HepG2 (cell line): ENCODE results near the gene DNAJC5. TPM values are rescaled to one million over a fixed set of nuclear protein-coding genes. Genes with fewer than 3 reads are reported as not detected.

ENCODE experiments used
- AHDC1 ChIP-seq: sonication (generic); formaldehyde crosslinking; IDR thresholded peaks from 2 replicates; pipeline ENCODE4 v1.5.1; 2020; ENCODE audit warnings: mild to moderate bottlenecking, missing genetic modification reagents, borderline replicate concordance
- ASH2L ChIP-seq: fragments of 300-600, 200-600 bp; sonication (generic); IDR thresholded peaks from 2 replicates; pipeline ENCODE4 v1.7.0; 2017; ENCODE audit warnings: low read depth, mild to moderate bottlenecking, moderate library complexity, mixed read lengths, low read length; ENCODE audit not compliant: insufficient read length
- EHMT2 ChIP-seq: fragments of 200-600 bp; sonication (generic); IDR thresholded peaks from 2 replicates; pipeline ENCODE4 v1.7.0; 2017; ENCODE audit warnings: antibody characterized with exemption, low read depth, low read length, borderline replicate concordance
- FOXP4 ChIP-seq: sonication (generic); formaldehyde crosslinking; IDR thresholded peaks from 2 replicates; pipeline ENCODE4 v1.4.0; 2020; ENCODE audit warnings: missing genetic modification reagents
- GPBP1L1 ChIP-seq: sonication (generic); formaldehyde crosslinking; IDR thresholded peaks from 2 replicates; pipeline ENCODE4 v1.5.0; 2020; ENCODE audit warnings: mild to moderate bottlenecking, missing genetic modification reagents
- KLF15 ChIP-seq: sonication (generic); formaldehyde crosslinking; IDR thresholded peaks from 2 replicates; pipeline ENCODE4 v1.8.1; 2023; ENCODE audit warnings: borderline replicate concordance, mild to moderate bottlenecking, inconsistent platforms, missing genetic modification reagents, mixed read lengths
- KMT2B ChIP-seq: IDR thresholded peaks from 2 replicates; pipeline ENCODE4 v1.6.1; 2016; ENCODE audit warnings: missing genetic modification reagents, missing compliant biosample characterization
- NFKB2 ChIP-seq: sonication (generic); formaldehyde crosslinking; IDR thresholded peaks from 2 replicates; pipeline ENCODE4 v1.4.0; 2020; ENCODE audit warnings: missing genetic modification reagents, borderline replicate concordance
- PRDM10 ChIP-seq: sonication (generic); formaldehyde crosslinking; IDR thresholded peaks from 2 replicates; pipeline ENCODE4 v1.4.0; 2020; ENCODE audit warnings: low read depth, missing genetic modification reagents
- SOX13 ChIP-seq, 3 experiments: fragments of 450-650 bp in 1 of 3; sonication (generic) in 1 of 3; formaldehyde crosslinking in 1 of 3; IDR thresholded peaks in 2 of 3; conservative IDR thresholded peaks in 1 of 3; 2 replicates each; pipeline versions ENCODE4 v1.5.0 to v1.6.1; 2016 to 2020; ENCODE audit warnings: antibody characterized with exemption in 1 of 3, mild to moderate bottlenecking in 1 of 3, missing compliant biosample characterization in 1 of 3, missing genetic modification reagents in 1 of 3, moderate library complexity in 1 of 3
- polyA plus RNA-seq, 8 experiments: library from polyadenylated mRNA; depleted of rRNA in 3 of 8; stranded (reverse) in 7 of 8; unstranded in 1 of 8; fragments of >200 nt; fragmentation: Illumina TruSeq in 4 of 8; extraction: Trizol in 4 of 8; gene quantifications; 2 replicates each; pipeline versions ENCODE4 v1.2.1 to v1.2.3, GENCODE V29; 2011 to 2016; ENCODE audit warnings: low read depth in 4 of 8, missing spikeins in 1 of 8, mixed read lengths in 1 of 8; ENCODE audit not compliant: insufficient read depth in 1 of 8
- total RNA-seq, 5 experiments: library from RNA; depleted of rRNA; stranded (reverse); fragments of >200 nt; fragmentation: Illumina TruSeq; extraction: Trizol; gene quantifications; 2 replicates each; pipeline ENCODE4 v1.2.3, GENCODE V29; 2016; ENCODE audit warnings: low read depth in 1 of 5

Gene DNAJC5
- total and polyA plus RNA-seq, 2 of the 13 experiments (the other 11 are each of a cell fraction or from before 2014, with no cell fraction given): 42.8 to 64.5 TPM

GRCh38 chr20:63969838-63970713 lies 75.2 kb downstream of the DNAJC5 start, which contains the start of gene ZNF512B (continued):
- TF ChIP-seq AHDC1 (CRISPR knock-in tag): no peak
- TF ChIP-seq SOX13 (IDR thresholded peaks at IDR 0.05): no peak
- TF ChIP-seq SOX13 (CRISPR knock-in tag; conservative IDR thresholded peaks at IDR 0.05 in 1 of 2, IDR thresholded peaks at IDR 0.05 in 1 of 2): 0 out of 4 replicates have a peak, but pooled peaks of 1 of the 2 experiments have one; percentile 9
- peak; percentile 49; the same call in 1 of the 2 replicates for TF ChIP-seq KMT2B
- TF ChIP-seq ASH2L: no peak
- TF ChIP-seq FOXP4 (CRISPR knock-in tag): no peak
- no peak for TF ChIP-seq KLF15 (CRISPR knock-in tag)
- peak; percentile 77; the same call in 1 of the 2 replicates for TF ChIP-seq NFKB2 (CRISPR knock-in tag)
- no peak for TF ChIP-seq GPBP1L1
- no peak for TF ChIP-seq EHMT2
- TF ChIP-seq PRDM10: 0 out of 2 replicates have a peak, but pooled peaks have one; percentile 27
